Heart left ventricle (tissue), 13 donors: ENCODE measurements around the gene ECEL1.

ENCODE experiments used
- CTCF ChIP-seq, 12 donors: fragments of 200-600 bp; sonication (generic) in 4 of 12; IDR thresholded peaks; one replicate each; pipeline versions ENCODE4 v1.5.0 to v1.8.0; 2018 to 2022; ENCODE audit warnings: antibody characterized with exemption in 12 of 12, mild to moderate bottlenecking in 5 of 12
- POLR2A ChIP-seq, 2 donors: fragments of 450-650 bp; IDR thresholded peaks; one replicate each; pipeline ENCODE4 v1.6.1; 2017; ENCODE audit warnings: antibody characterized with exemption in 2 of 2, mild to moderate bottlenecking in 2 of 2, moderate library complexity in 2 of 2
- donor health status: ischemic (EF 13 %, LVEDD 7.1; RV severe dilation, severe dysfunction).
- donor health status: DM: no; HTN: yes; CAD: no.
- donor health status: DM: no; HTN: no; CAD: no.
- donor health status: ischemic (EF 25% LVEDD 6.9; RV normal size, moderate dysfunction).
- donor health status: ischemic (EF 25% LVEDD 5.7; RV mildly dilated, moderate dysfunction).
- donor health status: ischemic (EF 35%, LVEDD 5.7; RV mildly dilated, moderate dysfunction).
- donor health status: nonischemic (EF 11% LVEDD 7.7; RV severe dilation, severe dysfunction).
- donor health status: DM: yes; HTN: yes; CAD: no.
- donor health status: PGD.
- donor health status: ischemic (EF 29% LVEDD 5.4; RV normal size, mild dysfunction).
- donor health status: nonischemic (EF 23%, LVEDD 6.1; RV moderate dilation, normal function).

GRCh38 chr2:232534940-232535651 is 47.5 kb upstream of the ECEL1 start:
- TF ChIP-seq CTCF (IDR thresholded peaks at IDR 0.05) (no peak), POLR2A (IDR thresholded peaks at IDR 0.05) (no peak)
